NB4 (cell line): Measurements from ENCODE around the gene LRRC2.

Experiments used
- DNase-seq: peaks from one replicate; pipeline ENCODE4 v3.0.0; 2010; ENCODE audit warnings: low read depth
- H3K4me3 ChIP-seq: one replicate; pipeline ENCODE4 v1.5.1; 2011; ENCODE audit warnings: mild to moderate bottlenecking, low read depth, low read length, moderate library complexity
- CTCF ChIP-seq: IDR thresholded peaks from one replicate; pipeline ENCODE4 v1.5.1; 2012; ENCODE audit warnings: low read depth, low read length
- MAX ChIP-seq: IDR thresholded peaks from 2 replicates; pipeline ENCODE4 v1.6.1; 2011; ENCODE audit warnings: low read depth, low read length
- MYC ChIP-seq: IDR thresholded peaks from 2 replicates; pipeline ENCODE4 v1.6.1; 2011; ENCODE audit warnings: low read depth, low read length
- POLR2A ChIP-seq: IDR thresholded peaks from 2 replicates; pipeline ENCODE4 v1.6.1; 2011; ENCODE audit warnings: mild to moderate bottlenecking; ENCODE audit not compliant: insufficient read length; ENCODE audit errors: extremely low read depth

Gene LRRC2

GRCh38 chr3:46471371-46471914 is 94.7 kb downstream of the LRRC2 start:
- no peak overlapping the region for H3K4me3 ChIP-seq
- TF ChIP-seq CTCF (no peak), POLR2A (no peak), MYC (no peak), MAX (no peak)
- no peak for DNase-seq

- no peak for DNase-seq
- H3K4me3 ChIP-seq: no peak overlapping the region
- TF ChIP-seq MYC (no peak), CTCF (no peak)
These were observed 95.3 kb downstream of the LRRC2 start for GRCh38 chr3:46470831-46471230.

- TF ChIP-seq MYC (no peak), POLR2A (no peak), MAX (no peak), CTCF (no peak)
- DNase-seq: peak; percentile 68
- no peak overlapping the region for H3K4me3 ChIP-seq
These were observed 96.3 kb downstream of the LRRC2 start for GRCh38 chr3:46469680-46470357.

GRCh38 chr3:46468753-46469600 is 97.1 kb downstream of the LRRC2 start:
- DNase-seq: no peak
- no peak for TF ChIP-seq MYC
- no peak for TF ChIP-seq MAX
- TF ChIP-seq CTCF: no peak
- no peak overlapping the region for H3K4me3 ChIP-seq

GRCh38 chr3:46467562-46467961 is 98.5 kb downstream of the LRRC2 start:
- no peak overlapping the region for H3K4me3 ChIP-seq
- no peak for DNase-seq
- TF ChIP-seq POLR2A (no peak), MAX (no peak), CTCF (no peak), MYC (no peak)
